ENCODE data around the gene HMGCL.

GRCh38 chr1:23854568-23854967 lies 29.3 kb upstream of the HMGCL start:
- TF ChIP-seq CTCF (IDR thresholded peaks at IDR 0.05) (no peak), EP300 (IDR thresholded peaks at IDR 0.05) (no peak), POLR2A (IDR thresholded peaks at IDR 0.05) (no peak)
